ENCODE measurements around the gene MSLN. TPM values are rescaled to one million over a fixed set of nuclear protein-coding genes. Genes with fewer than 3 reads are reported as not detected.

The MSLN gene
- total and polyA plus RNA-seq, 2 of the 13 experiments (the other 11 are each of a cell fraction or from before 2014, with no cell fraction given): 2.0 to 2.3 TPM

GRCh38 chr16:761625-762513 is 1.3 kb downstream of the MSLN start:
- peaks cover 3 to 9% of the 10 kb centered on the region in 2 experiments; a peak in 4 of 5 replicates for H3K27me3 ChIP-seq (ENCODE audit: control insufficient read depth in 1 of 2, insufficient read depth in 2 of 2, low read length in 2 of 2)
- in situ Hi-C loops (cut with HindIII; ENCODE audit: extremely low pct_ligation_motif_present, low pct_unique_long_range_greater_than_20kb): no loop called here
- no peak overlapping the region for H2AFZ ChIP-seq (ENCODE audit: low read length)
- no peak for TF ChIP-seq ZNF704 (CRISPR knock-in tag; IDR thresholded peaks at IDR 0.05; ENCODE audit: borderline replicate concordance)
- peak; percentile 25 for TF ChIP-seq SRSF1 (optimal IDR thresholded peaks at IDR 0.05; ENCODE audit: low read depth, low read length)
- 38% methylated on average over 2 of the region's 22 CpGs for WGBS (ENCODE audit: low lambda C conversion rate)
- H4K20me1 ChIP-seq (ENCODE audit: insufficient read depth, low read length): no peaks in the 10 kb centered on the region
- H3K9ac ChIP-seq (ENCODE audit: insufficient read depth, low read depth, low read length): peak overlapping the region; percentile 19; the same call in 1 of the 2 replicates
- ATAC-seq: peak; percentile 5
- peak overlapping the region; percentile 84 for H3K4me2 ChIP-seq (ENCODE audit: low read depth, low read length)
- ChIA-PET CTCF (ENCODE audit: low intra/inter-chr PET ratio, low total read pairs) (no interaction called here), POLR2A (interaction anchor here (0.8 to 2.0 kb wide), 13 partner anchors 8 to 49 kb away, joined by 3 to 18 read pairs (median 4); partner anchors contain the start of genes ANTKMT, CCDC78, CHTF18 and CIAO3)
- no peaks in the 10 kb centered on the region for H3K79me2 ChIP-seq (ENCODE audit: insufficient read depth, low read length)
- no peak for FAIRE-seq
- peaks cover 32% of the 10 kb centered on the region for H3K4me1 ChIP-seq (ENCODE audit: insufficient read depth, low read length)
- H3K27ac ChIP-seq (ENCODE audit: extremely low read length, insufficient read depth, low read length): no peak overlapping the region
- BruUV-seq (replicated peaks): no TSS peak
- H3K9me3 ChIP-seq (ENCODE audit: low read length): no peaks in the 10 kb centered on the region
- peak overlapping the region in 2 of 3 experiments; percentile 40 to 68; a peak in 3 of 6 replicates for H3K4me3 ChIP-seq (replicated peaks in 1 of 3; ENCODE audit: insufficient read depth in 1 of 3, low read depth in 2 of 3, low read length in 3 of 3)
- H3K36me3 ChIP-seq (replicated peaks in 1 of 2; ENCODE audit: control insufficient read depth in 1 of 2, insufficient read depth in 2 of 2, low read length in 2 of 2): no peaks in the 10 kb centered on the region
- no peak for DNase-seq (ENCODE audit: low spot score)
- intact Hi-C loops (cut with micrococcal nuclease; ENCODE audit: unreplicated experiment): no loop called here

- H3K9me3 ChIP-seq (ENCODE audit: low read length): no peaks in the 10 kb centered on the region
- no peaks in the 10 kb centered on the region for H3K79me2 ChIP-seq (ENCODE audit: insufficient read depth, low read length)
- ATAC-seq (no peak), FAIRE-seq (no peak), DNase-seq (ENCODE audit: low spot score) (no peak)
- H3K4me2 ChIP-seq (ENCODE audit: low read depth, low read length): peak overlapping the region; percentile 23; the same call in 1 of the 2 replicates
- H3K27me3 ChIP-seq (ENCODE audit: control insufficient read depth in 1 of 2, insufficient read depth in 2 of 2, low read length in 2 of 2): peaks cover 3 to 8% of the 10 kb centered on the region in 2 experiments; a peak in 4 of 5 replicates
- H3K4me3 ChIP-seq (replicated peaks in 1 of 3; ENCODE audit: insufficient read depth in 1 of 3, low read depth in 2 of 3, low read length in 3 of 3): no peak overlapping the region
- no TSS peak for BruUV-seq (replicated peaks)
- ChIA-PET CTCF (ENCODE audit: low intra/inter-chr PET ratio, low total read pairs) (no interaction called here), POLR2A (interaction anchor here (2.0 kb wide), 1 partner anchor 42 kb away, joined by 18 read pairs; the partner anchor contains the start of gene ANTKMT)
- 83% methylated on average over 5 of the region's 17 CpGs for WGBS (ENCODE audit: low lambda C conversion rate)
- intact Hi-C loops (cut with micrococcal nuclease; ENCODE audit: unreplicated experiment) (no loop called here), in situ Hi-C loops (cut with HindIII; ENCODE audit: extremely low pct_ligation_motif_present, low pct_unique_long_range_greater_than_20kb) (no loop called here)
- no peak overlapping the region for H3K9ac ChIP-seq (ENCODE audit: insufficient read depth, low read depth, low read length)
- H3K4me1 ChIP-seq (ENCODE audit: insufficient read depth, low read length): peaks cover 32% of the 10 kb centered on the region
- TF ChIP-seq ZNF678 (CRISPR knock-in tag; IDR thresholded peaks at IDR 0.05) (no peak), SUZ12 (IDR thresholded peaks at IDR 0.05; ENCODE audit: low read depth, low read length) (no peak), ZNF788 (CRISPR knock-in tag; IDR thresholded peaks at IDR 0.05; ENCODE audit: borderline replicate concordance) (no peak), ZEB1 (IDR thresholded peaks at IDR 0.05; ENCODE audit: insufficient replicate concordance, low read depth) (no peak)
- H3K36me3 ChIP-seq (replicated peaks in 1 of 2; ENCODE audit: control insufficient read depth in 1 of 2, insufficient read depth in 2 of 2, low read length in 2 of 2): no peaks in the 10 kb centered on the region
- no peaks in the 10 kb centered on the region for H4K20me1 ChIP-seq (ENCODE audit: insufficient read depth, low read length)
- no peak overlapping the region for H3K27ac ChIP-seq (ENCODE audit: extremely low read length, insufficient read depth, low read length)
- H2AFZ ChIP-seq (ENCODE audit: low read length): no peak overlapping the region
Observed at GRCh38 chr16:762595-763268, 2.2 kb downstream of the MSLN start.

All from HepG2 (cell line).